Lower leg skin (tissue), 4 donors: ENCODE measurements around the gene CUTA. TPM values are rescaled to one million over a fixed set of nuclear protein-coding genes. Genes with fewer than 3 reads are reported as not detected.
"Not testable (repeated sequence)": the region's sequence is repeated elsewhere in the genome, so short reads cannot be mapped to it uniquely, and the experiment has no call there.

Experiments
- DNase-seq, 2 donors: peaks; one replicate each; pipeline ENCODE4 v3.0.0-alpha.2; 2019; ENCODE audit warnings: low spot score in 2 of 2
- H3K4me3 ChIP-seq: fragments of 200-600 bp; sonication (generic); 2 replicates; pipeline ENCODE4 v1.5.1; 2017; ENCODE audit warnings: mild to moderate bottlenecking, low read depth; ENCODE audit not compliant: poor library complexity, severe bottlenecking
- POLR2A ChIP-seq, 2 donors: fragments of 450-650 bp; IDR thresholded peaks; one replicate each; pipeline ENCODE4 v1.6.1; 2016 to 2017; ENCODE audit warnings: antibody characterized with exemption in 2 of 2, mild to moderate bottlenecking in 1 of 2, moderate library complexity in 1 of 2
- WGBS, 2 donors: methylation state at CpG; one replicate each; pipeline ENCODE4 v1.1.5; 2018; 5-methylcytosine and 5-hydroxymethylcytosine counted together
- intact Hi-C: fragments of 100-400 bp; cut with DNase I; formaldehyde crosslinking; loops from one replicate; pipeline ENCODE4 v1.15.0; 2023; ENCODE audit warnings: low total_unique reads
- total RNA-seq, 4 donors: library from RNA; depleted of rRNA; stranded (reverse); fragments of >200 nt; gene quantifications; one replicate each; pipeline ENCODE4 v1.1.0, GENCODE V29; 2016
- TF ChIP-seq, protein P1 (sequence below), 3 donors: fragments of 450-650 bp; IDR thresholded peaks; one replicate each; pipeline ENCODE4 v1.5.1; 2016; ENCODE audit warnings: antibody characterized with exemption in 3 of 3, mild to moderate bottlenecking in 3 of 3, moderate library complexity in 2 of 3

Gene CUTA
- total RNA-seq, 4 donors from 2014 or later, result 96.5 to 162 (median 153) TPM

DNA sequence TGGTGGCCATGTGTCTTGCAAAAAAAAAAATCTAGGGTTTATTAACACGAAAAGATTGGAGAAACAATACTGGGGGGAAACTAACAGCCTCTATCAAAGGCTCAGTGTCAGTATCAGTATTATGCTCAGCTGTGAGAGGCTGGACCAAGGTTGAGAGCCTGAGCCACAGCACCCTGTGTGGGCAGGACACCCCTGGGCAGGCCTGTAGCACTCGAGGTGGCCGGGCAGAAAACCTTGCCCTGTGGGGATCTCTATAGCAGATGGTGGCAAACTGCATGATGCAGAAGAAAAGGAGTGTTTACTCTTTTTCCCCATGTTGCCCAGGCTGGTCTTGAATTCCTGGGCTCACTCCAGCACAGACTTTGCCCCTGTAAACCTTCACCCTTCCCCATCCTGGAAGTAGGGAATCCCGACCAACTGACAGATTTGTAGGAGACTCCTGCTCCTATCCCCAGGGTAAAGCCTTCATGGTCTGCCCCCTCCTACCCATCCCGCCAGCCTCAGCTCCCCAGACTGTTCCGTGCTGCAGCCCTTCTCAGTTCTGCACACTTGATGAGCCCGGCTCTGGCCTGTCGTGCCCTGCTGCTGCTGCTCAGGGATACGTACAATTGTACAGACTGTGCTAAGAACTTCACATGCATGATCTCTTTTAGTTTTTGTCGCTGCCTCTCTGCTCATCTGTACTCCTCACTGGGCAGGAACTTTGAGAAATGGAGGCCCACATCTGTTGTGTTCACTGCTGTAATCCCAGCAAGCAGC is 34.3 kb downstream of the CUTA start:
- 82 to 83% methylated on average over 9 to 10 of the region's 10 CpGs for WGBS, 2 donors
- TF ChIP-seq POLR2A (IDR thresholded peaks at IDR 0.05), result no peak
- TF ChIP-seq, protein P1, sequence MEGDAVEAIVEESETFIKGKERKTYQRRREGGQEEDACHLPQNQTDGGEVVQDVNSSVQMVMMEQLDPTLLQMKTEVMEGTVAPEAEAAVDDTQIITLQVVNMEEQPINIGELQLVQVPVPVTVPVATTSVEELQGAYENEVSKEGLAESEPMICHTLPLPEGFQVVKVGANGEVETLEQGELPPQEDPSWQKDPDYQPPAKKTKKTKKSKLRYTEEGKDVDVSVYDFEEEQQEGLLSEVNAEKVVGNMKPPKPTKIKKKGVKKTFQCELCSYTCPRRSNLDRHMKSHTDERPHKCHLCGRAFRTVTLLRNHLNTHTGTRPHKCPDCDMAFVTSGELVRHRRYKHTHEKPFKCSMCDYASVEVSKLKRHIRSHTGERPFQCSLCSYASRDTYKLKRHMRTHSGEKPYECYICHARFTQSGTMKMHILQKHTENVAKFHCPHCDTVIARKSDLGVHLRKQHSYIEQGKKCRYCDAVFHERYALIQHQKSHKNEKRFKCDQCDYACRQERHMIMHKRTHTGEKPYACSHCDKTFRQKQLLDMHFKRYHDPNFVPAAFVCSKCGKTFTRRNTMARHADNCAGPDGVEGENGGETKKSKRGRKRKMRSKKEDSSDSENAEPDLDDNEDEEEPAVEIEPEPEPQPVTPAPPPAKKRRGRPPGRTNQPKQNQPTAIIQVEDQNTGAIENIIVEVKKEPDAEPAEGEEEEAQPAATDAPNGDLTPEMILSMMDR (IDR thresholded peaks at IDR 0.05), result no peak
- H3K4me3 ChIP-seq, result no peak overlapping the region
- intact Hi-C loops, result no loop called here
- no peak for DNase-seq

DNA sequence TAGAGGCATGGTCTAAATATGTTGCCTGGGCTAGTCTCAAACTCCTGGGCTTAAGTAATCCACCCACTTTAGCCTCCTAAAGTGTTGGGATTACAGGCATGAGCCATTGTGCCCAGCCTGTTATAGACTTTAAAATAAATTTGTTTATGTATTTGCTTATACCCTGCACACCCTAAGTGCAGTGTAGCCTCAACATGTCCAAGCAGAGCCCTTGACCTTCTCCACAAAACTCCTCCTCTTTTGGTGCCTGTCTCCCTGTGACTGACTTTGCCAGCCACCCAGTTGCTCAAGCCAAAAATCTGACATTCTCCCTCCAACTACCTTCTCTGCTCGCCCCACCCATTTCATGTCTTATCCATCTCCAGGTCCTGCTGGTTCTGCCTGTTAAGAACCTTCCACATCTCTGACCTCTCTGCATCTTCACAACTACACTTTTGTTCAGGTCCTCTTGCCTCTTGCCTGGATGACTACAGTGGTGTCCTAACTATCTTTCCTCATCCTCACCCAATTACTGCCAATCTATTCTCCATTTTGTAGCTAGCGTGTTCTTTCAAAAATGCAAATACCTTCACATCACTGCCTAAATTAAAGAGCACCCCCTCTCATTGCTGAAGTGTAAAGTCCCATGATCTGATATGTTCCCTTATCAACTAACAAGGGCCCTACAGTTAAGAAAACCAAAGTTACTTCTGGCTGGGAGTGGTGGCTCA is 37.5 kb downstream of the CUTA start:
- intact Hi-C loops, result no loop called here
- no peak for DNase-seq
- WGBS, 2 donors, result 64 to 81% methylated on average over 2 of the region's 2 CpGs
- no peak overlapping the region for H3K4me3 ChIP-seq
- TF ChIP-seq, protein P1 (IDR thresholded peaks at IDR 0.05), result no peak
- TF ChIP-seq POLR2A (IDR thresholded peaks at IDR 0.05), result no peak

DNA sequence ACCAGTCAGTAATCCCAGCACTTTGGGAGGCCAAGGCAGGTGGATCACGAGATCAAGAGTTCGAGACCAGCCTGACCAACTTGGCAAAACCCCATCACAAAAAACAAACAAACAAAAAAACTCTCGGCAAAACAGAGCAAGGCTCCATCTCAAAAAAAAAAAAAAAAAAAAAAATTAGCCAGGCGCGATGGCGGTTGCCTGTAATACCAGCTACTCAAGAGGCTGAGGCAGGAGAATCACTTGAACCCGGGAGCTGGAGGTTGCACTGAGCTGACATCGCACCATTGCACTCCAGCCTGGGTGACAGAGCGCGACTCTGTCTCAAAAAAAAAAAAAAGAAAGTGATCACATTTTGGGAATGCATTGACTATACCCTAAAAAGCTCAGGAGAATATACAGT is 38.7 kb downstream of the CUTA start:
- intact Hi-C loops, DNase-seq, H3K4me3 ChIP-seq: not testable (repeated sequence)
- whole genome bisulfite sequencing, 2 donors, result 93 to 94% methylated on average over 10 of the region's 10 CpGs

DNA sequence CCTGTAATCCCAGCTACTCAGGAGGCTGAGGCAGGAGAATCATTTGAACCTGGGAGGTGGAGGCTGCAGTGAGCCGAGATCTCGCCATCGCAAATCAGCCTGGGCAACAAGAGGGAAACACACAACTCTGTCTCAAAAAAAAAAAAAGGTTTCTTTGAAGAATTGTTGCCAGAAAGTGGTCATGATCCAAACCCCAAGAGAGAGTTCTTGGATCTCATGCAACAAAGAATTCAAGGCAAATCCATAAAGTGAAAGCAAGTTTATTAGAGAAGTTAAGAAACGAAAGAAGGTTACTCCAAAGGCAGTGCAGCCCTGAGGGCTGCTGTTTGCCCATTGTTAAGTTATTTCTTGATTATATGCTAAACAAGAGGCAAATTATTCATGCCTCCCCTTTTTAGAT is 40.7 kb downstream of the CUTA start:
- TF ChIP-seq, protein P1 (IDR thresholded peaks at IDR 0.05), result no peak
- TF ChIP-seq POLR2A (IDR thresholded peaks at IDR 0.05), result no peak

DNA sequence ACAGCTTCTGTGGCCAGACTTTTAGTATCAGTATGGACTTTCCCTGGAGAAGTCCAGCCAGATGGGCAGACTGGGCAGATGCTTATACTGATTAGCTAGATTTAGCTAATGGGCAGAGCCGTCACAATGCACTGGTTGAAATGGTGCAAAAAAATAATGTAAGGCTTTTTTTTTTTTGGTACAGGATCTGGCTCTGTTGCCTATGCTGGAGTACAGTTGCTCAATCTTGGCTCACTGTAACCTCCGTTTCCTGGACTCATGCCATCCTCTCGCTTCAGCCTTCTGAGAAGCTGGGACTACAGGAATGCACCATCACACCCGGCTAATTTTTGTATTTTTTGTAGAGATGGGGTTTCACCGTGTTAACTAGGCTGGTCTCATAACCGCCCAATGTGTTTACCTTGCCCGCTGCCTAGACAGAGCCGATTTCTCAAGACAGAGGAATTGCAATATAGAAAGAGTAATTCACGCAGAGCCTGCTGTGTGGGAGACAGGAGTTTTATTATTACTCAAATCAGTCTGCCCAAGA is 42.7 kb downstream of the CUTA start:
- TF ChIP-seq, protein P1 (IDR thresholded peaks at IDR 0.05), result no peak
- TF ChIP-seq POLR2A (IDR thresholded peaks at IDR 0.05), result no peak
- intact Hi-C loops, result no loop called here
- peak; percentile 81 to 94 for DNase-seq
- 10 to 13% methylated on average over 9 of the region's 9 CpGs for WGBS, 2 donors
- no peak overlapping the region for H3K4me3 ChIP-seq

More for the DNA sequence above, 40.7 kb downstream of the CUTA start:
- DNase-seq, result no peak
- intact Hi-C loops, result no loop called here
- WGBS, 2 donors, result 53 to 54% methylated on average over 4 of the region's 4 CpGs
- no peak overlapping the region for H3K4me3 ChIP-seq
